Sigmoid colon (tissue), 4 donors: ENCODE data around the gene STK10.

Experiments
- EP300 ChIP-seq, 4 donors: sonication (generic); formaldehyde crosslinking; IDR thresholded peaks; one replicate each; pipeline ENCODE4 v1.6.1; 2017; ENCODE audit warnings: antibody characterized with exemption in 4 of 4
- POLR2A ChIP-seq, 2 donors: fragments of 450-650 bp; IDR thresholded peaks; one replicate each; pipeline ENCODE4 v1.6.1; 2016; ENCODE audit warnings: antibody characterized with exemption in 2 of 2, mild to moderate bottlenecking in 2 of 2, moderate library complexity in 2 of 2
- POLR2AphosphoS5 ChIP-seq, 4 donors: sonication (generic); formaldehyde crosslinking; IDR thresholded peaks; one replicate each; pipeline ENCODE4 v1.6.1; 2017; ENCODE audit warnings: antibody characterized with exemption in 4 of 4
- TF ChIP-seq, protein P1 (sequence below), 4 experiments: fragments of 450-650 bp in 3 of 4; fragments of 200-600 bp in 1 of 4; IDR thresholded peaks; one replicate each; pipeline ENCODE4 v1.5.1; 2016 to 2019; ENCODE audit warnings: antibody characterized with exemption in 4 of 4, mild to moderate bottlenecking in 3 of 4, moderate library complexity in 2 of 4

DNA sequence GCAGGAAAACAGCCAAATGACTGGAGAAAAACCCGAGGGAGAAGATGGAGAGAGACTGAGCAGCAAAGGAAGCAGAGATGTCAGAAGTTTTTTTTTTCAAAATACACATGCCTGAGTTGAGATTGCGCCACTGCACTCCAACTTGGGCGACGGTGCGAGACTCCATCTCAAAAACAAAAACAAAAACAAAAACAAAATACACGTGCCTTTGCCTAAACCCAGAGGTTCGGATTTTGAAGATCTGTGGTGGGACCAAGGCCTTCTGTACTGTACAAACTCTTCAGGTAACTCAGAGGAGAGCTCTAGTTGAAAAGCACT, 142.8 kb downstream of the STK10 start:
- TF ChIP-seq, protein P1, sequence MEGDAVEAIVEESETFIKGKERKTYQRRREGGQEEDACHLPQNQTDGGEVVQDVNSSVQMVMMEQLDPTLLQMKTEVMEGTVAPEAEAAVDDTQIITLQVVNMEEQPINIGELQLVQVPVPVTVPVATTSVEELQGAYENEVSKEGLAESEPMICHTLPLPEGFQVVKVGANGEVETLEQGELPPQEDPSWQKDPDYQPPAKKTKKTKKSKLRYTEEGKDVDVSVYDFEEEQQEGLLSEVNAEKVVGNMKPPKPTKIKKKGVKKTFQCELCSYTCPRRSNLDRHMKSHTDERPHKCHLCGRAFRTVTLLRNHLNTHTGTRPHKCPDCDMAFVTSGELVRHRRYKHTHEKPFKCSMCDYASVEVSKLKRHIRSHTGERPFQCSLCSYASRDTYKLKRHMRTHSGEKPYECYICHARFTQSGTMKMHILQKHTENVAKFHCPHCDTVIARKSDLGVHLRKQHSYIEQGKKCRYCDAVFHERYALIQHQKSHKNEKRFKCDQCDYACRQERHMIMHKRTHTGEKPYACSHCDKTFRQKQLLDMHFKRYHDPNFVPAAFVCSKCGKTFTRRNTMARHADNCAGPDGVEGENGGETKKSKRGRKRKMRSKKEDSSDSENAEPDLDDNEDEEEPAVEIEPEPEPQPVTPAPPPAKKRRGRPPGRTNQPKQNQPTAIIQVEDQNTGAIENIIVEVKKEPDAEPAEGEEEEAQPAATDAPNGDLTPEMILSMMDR (IDR thresholded peaks at IDR 0.05) = no peak
- TF ChIP-seq EP300 (IDR thresholded peaks at IDR 0.05) = no peak
- TF ChIP-seq POLR2AphosphoS5 (IDR thresholded peaks at IDR 0.05) = no peak
- no peak for TF ChIP-seq POLR2A (IDR thresholded peaks at IDR 0.05)
